NB4 (cell line): ENCODE data around the gene NTSR1.

Experiments
- DNase-seq: peaks from one replicate; pipeline ENCODE4 v3.0.0; 2010; ENCODE audit warnings: low read depth
- H3K4me3 ChIP-seq: one replicate; pipeline ENCODE4 v1.5.1; 2011; ENCODE audit warnings: mild to moderate bottlenecking, low read depth, low read length, moderate library complexity
- MYC ChIP-seq: IDR thresholded peaks from 2 replicates; pipeline ENCODE4 v1.6.1; 2011; ENCODE audit warnings: low read depth, low read length
- POLR2A ChIP-seq: IDR thresholded peaks from 2 replicates; pipeline ENCODE4 v1.6.1; 2011; ENCODE audit warnings: mild to moderate bottlenecking; ENCODE audit not compliant: insufficient read length; ENCODE audit errors: extremely low read depth
- TF ChIP-seq, protein P1 (sequence below): IDR thresholded peaks from one replicate; pipeline ENCODE4 v1.5.1; 2012; ENCODE audit warnings: low read depth, low read length
- TF ChIP-seq, protein P2 (sequence below): IDR thresholded peaks from 2 replicates; pipeline ENCODE4 v1.6.1; 2011; ENCODE audit warnings: low read depth, low read length

Gene NTSR1

DNA sequence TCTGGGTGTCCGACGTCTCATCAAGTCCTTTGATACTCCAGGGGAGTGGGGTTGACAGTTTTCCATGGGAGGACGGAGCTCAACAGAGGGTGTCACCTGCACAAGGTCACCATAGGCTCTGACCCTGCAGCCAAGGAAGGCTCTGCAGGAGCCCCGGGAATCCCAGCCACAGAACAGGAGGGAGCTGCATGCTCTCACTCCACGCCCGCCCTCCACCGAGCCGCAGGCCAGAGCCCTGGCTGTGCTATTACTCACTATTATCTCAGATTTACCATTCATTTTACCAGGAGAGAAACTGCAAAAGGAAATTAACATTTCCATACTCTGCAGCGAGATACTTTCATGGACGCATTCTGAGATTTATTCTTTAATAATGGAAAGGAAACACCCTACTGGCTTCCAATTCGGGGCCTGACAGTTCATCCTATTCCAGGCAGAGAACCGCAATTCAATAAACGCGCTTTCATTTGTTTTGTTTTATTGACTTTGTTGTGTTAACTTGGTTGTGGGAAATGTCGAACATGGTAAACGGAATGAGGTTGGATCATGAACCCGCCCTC, 18.3 kb upstream of the NTSR1 start:
- no peak overlapping the region for H3K4me3 ChIP-seq
- no peak for DNase-seq
- TF ChIP-seq MYC (no peak), POLR2A (no peak)
- TF ChIP-seq, protein P1, sequence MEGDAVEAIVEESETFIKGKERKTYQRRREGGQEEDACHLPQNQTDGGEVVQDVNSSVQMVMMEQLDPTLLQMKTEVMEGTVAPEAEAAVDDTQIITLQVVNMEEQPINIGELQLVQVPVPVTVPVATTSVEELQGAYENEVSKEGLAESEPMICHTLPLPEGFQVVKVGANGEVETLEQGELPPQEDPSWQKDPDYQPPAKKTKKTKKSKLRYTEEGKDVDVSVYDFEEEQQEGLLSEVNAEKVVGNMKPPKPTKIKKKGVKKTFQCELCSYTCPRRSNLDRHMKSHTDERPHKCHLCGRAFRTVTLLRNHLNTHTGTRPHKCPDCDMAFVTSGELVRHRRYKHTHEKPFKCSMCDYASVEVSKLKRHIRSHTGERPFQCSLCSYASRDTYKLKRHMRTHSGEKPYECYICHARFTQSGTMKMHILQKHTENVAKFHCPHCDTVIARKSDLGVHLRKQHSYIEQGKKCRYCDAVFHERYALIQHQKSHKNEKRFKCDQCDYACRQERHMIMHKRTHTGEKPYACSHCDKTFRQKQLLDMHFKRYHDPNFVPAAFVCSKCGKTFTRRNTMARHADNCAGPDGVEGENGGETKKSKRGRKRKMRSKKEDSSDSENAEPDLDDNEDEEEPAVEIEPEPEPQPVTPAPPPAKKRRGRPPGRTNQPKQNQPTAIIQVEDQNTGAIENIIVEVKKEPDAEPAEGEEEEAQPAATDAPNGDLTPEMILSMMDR: no peak
- TF ChIP-seq, protein P2, sequence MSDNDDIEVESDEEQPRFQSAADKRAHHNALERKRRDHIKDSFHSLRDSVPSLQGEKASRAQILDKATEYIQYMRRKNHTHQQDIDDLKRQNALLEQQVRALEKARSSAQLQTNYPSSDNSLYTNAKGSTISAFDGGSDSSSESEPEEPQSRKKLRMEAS: no peak

DNA sequence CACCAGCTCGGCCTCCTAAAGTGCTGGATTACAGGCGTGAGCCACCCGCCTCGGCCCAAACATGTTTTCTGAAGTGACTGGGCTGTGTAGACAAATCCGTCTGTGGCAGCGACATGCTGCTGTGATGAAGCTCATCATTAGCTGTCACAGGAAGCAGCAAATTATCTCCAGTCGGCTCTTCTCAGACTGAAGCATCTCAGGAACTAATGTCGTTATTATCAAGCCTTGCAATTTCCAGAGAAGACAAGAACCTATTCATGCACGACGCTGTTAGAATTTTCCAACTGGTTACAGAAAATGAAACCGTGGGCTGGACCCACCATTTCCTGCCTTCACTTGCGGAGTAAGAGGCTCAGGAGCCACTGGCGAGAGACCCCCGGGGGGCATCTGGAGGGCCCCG, 17.1 kb upstream of the NTSR1 start:
- no peak for TF ChIP-seq POLR2A
- TF ChIP-seq, protein P2: no peak
- TF ChIP-seq MYC: no peak
- TF ChIP-seq, protein P1: no peak
- DNase-seq: no peak
- no peak overlapping the region for H3K4me3 ChIP-seq

DNA sequence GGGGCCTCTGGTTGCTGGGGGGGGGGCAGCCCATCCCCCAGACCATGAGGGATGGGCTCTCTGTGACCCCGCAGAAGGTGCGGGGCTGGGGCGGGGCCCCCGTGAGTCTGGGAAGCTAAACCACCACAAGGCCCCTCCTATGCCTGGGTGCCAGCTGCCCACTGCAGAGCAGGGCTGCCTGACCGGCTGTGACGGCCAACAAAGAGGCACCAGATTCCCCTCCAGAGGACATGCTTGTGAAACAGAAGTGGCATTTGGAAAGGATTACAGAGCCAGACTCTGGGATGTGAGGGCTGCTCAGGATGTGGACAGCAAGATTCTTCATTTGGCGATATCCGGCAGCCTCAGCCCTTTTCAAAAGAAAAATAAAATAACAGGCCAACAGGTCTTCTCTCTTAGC, 16.5 kb upstream of the NTSR1 start:
- no peak for DNase-seq
- H3K4me3 ChIP-seq: no peak overlapping the region
- TF ChIP-seq MYC: no peak
- no peak for TF ChIP-seq POLR2A
- TF ChIP-seq, protein P1: no peak
- TF ChIP-seq, protein P2: no peak

DNA sequence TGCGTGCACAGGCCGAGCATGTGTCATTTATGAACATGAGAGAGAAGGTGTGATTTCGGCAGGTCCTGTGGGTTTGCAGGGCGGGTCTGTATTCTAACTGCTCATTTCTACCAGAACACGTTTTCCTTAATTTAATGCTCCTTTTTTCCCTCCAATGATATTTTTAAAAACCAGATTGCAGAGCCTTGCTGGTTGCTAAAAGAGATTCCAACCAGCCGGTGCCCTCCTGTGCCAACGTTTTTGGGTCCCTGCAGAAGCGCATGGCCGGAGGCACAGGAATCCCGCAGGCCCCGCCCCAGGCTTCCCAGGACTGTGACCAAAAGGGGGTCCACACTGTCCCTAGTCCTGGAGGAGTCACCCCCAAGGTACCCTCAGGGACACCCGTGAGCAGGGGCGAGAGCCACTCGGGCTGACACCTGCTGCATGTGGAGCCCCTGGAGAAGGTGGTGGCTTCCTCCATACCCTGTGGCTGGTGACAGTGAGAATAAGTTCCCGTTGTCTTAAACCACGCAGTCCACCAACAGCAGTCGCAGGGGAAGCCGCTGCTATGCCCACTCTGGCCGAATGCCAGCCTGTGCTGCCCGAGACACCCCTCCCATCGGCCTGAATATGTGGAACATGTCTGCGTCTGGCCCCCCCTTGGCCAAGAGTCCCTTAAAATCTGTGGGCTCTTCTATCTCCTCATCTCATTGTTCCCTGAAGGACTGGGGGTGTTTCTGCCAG, 15.7 kb upstream of the NTSR1 start:
- TF ChIP-seq MYC (no peak), POLR2A (no peak)
- TF ChIP-seq, protein P1: no peak
- TF ChIP-seq, protein P2: no peak
- DNase-seq: no peak
- no peak overlapping the region for H3K4me3 ChIP-seq

DNA sequence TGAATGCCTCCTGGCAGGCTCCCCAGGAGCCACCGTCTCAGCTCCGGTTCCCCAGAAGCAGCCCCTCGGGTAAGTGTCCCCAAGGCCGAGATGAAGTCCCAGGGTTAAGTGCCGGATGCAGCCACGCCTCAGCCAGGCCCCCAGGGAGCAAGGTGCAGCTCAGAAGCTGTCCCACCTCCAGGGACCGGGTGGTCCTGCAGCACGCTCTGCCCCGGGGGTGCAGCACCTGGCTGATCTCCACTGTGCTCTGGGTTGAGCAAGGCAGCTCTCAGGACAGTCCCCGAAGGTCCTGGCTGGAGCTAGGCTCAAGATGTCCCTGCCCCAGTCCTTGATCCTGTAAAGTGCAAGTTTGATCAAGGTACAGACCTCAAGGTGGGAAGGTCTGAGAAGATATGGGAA, 15.1 kb upstream of the NTSR1 start:
- TF ChIP-seq, protein P1: no peak
- TF ChIP-seq, protein P2: no peak
- no peak for DNase-seq
- H3K4me3 ChIP-seq: no peak overlapping the region
